Trophoblast cell (in vitro differentiated cells and primary cell): ENCODE results near the gene IL10RA.

Source experiments
- DNase-seq, 2 donors: peaks; one replicate each; pipeline ENCODE4 v3.0.0-alpha.2; 2016
- H2AFZ ChIP-seq: 2 replicates; pipeline ENCODE4 v1.6.1; 2013; ENCODE audit warnings: low read length, moderate library complexity, mild to moderate bottlenecking; ENCODE audit not compliant: insufficient read depth, poor library complexity
- H2AK5ac ChIP-seq: 2 replicates; pipeline ENCODE4 v1.6.1; 2013; ENCODE audit warnings: mild to moderate bottlenecking, low read length
- H2BK120ac ChIP-seq: 2 replicates; pipeline ENCODE4 v1.6.1; 2013; ENCODE audit warnings: low read length, mild to moderate bottlenecking, moderate library complexity; ENCODE audit not compliant: insufficient read depth, poor library complexity
- H2BK12ac ChIP-seq: 2 replicates; pipeline ENCODE4 v1.6.1; 2013; ENCODE audit warnings: mild to moderate bottlenecking, low read length, moderate library complexity
- H2BK5ac ChIP-seq: 2 replicates; pipeline ENCODE4 v1.6.1; 2013; ENCODE audit warnings: low read length, low read depth, moderate library complexity, mild to moderate bottlenecking; ENCODE audit not compliant: poor library complexity
- H3K14ac ChIP-seq: 2 replicates; pipeline ENCODE4 v1.6.1; 2013; ENCODE audit warnings: mild to moderate bottlenecking, low read length
- H3K18ac ChIP-seq: 2 replicates; pipeline ENCODE4 v1.6.1; 2013; ENCODE audit warnings: mild to moderate bottlenecking, low read length
- H3K23ac ChIP-seq: 2 replicates; pipeline ENCODE4 v1.6.1; 2013; ENCODE audit warnings: low read length
- H3K27ac ChIP-seq: 2 replicates; pipeline ENCODE4 v1.5.1; 2013; ENCODE audit warnings: low read depth, mild to moderate bottlenecking, inconsistent platforms, low read length, moderate library complexity
- H3K27me3 ChIP-seq: 2 replicates; pipeline ENCODE4 v1.6.1; 2013; ENCODE audit warnings: inconsistent platforms, mild to moderate bottlenecking, low read length, moderate library complexity; ENCODE audit not compliant: insufficient read depth
- H3K36me3 ChIP-seq, 2 experiments: 1 replicate in 1 of 2; 2 replicates in 1 of 2; pipeline ENCODE4 v1.6.1; 2013; ENCODE audit warnings: low read length in 2 of 2, mild to moderate bottlenecking in 2 of 2, moderate library complexity in 1 of 2; ENCODE audit not compliant: insufficient read depth in 2 of 2, control insufficient read depth in 1 of 2
- H3K4ac ChIP-seq: 2 replicates; pipeline ENCODE4 v1.6.1; 2013; ENCODE audit warnings: low read depth, mild to moderate bottlenecking, low read length, moderate library complexity
- H3K4me1 ChIP-seq, 2 experiments: 1 replicate in 1 of 2; 2 replicates in 1 of 2; pipeline ENCODE4 v1.6.1; 2013; ENCODE audit warnings: low read length in 2 of 2, mild to moderate bottlenecking in 2 of 2, moderate library complexity in 1 of 2; ENCODE audit not compliant: insufficient read depth in 2 of 2, control insufficient read depth in 1 of 2
- H3K4me2 ChIP-seq: 2 replicates; pipeline ENCODE4 v1.6.1; 2013; ENCODE audit warnings: inconsistent platforms, mild to moderate bottlenecking, low read length, moderate library complexity
- H3K4me3 ChIP-seq: 2 replicates; pipeline ENCODE4 v1.5.1; 2013; ENCODE audit warnings: mild to moderate bottlenecking, low read depth, low read length, inconsistent platforms
- H3K79me1 ChIP-seq: one replicate; pipeline ENCODE4 v1.6.1; 2013; ENCODE audit warnings: low read length
- H3K79me2 ChIP-seq: 2 replicates; pipeline ENCODE4 v1.6.1; 2013; ENCODE audit warnings: low read length, mild to moderate bottlenecking; ENCODE audit not compliant: control insufficient read depth, insufficient read depth, poor library complexity
- H3K9ac ChIP-seq: 2 replicates; pipeline ENCODE4 v1.6.1; 2013; ENCODE audit warnings: mild to moderate bottlenecking, low read length
- H3K9me3 ChIP-seq: 2 replicates; pipeline ENCODE4 v1.6.1; 2013; ENCODE audit warnings: low read depth, mild to moderate bottlenecking, control low read depth, inconsistent platforms, low read length; ENCODE audit not compliant: insufficient read depth
- H4K12ac ChIP-seq: 2 replicates; pipeline ENCODE4 v1.6.1; 2013; ENCODE audit warnings: low read depth, mild to moderate bottlenecking, low read length, moderate library complexity
- H4K8ac ChIP-seq: 2 replicates; pipeline ENCODE4 v1.6.1; 2013; ENCODE audit warnings: low read depth, mild to moderate bottlenecking, low read length, moderate library complexity
- H4K91ac ChIP-seq: one replicate; pipeline ENCODE4 v1.6.1; 2013; ENCODE audit warnings: low read depth, mild to moderate bottlenecking, low read length, moderate library complexity
- WGBS: extraction: QIAGEN DNeasy Blood & Tissue Kit; methylation state at CpG from one replicate; pipeline ENCODE4 v1.1.7; 2013; ENCODE audit warnings: missing lambda C conversion rate; ENCODE audit not compliant: insufficient read length, insufficient coverage; ENCODE audit errors: extremely low coverage; 5-methylcytosine and 5-hydroxymethylcytosine counted together

The IL10RA gene

GRCh38 chr11:117966908-117967307 lies 19.3 kb upstream of the IL10RA start:
- no CpG with 5 or more reads among the region's 8 CpGs for WGBS
- H2AK5ac ChIP-seq: no peak overlapping the region
- no peaks in the 10 kb centered on the region for H3K79me1 ChIP-seq
- no peak overlapping the region for H2BK12ac ChIP-seq
- no peak overlapping the region for H3K14ac ChIP-seq
- no peak overlapping the region for H4K91ac ChIP-seq
- H3K4me1 ChIP-seq: no peaks in the 10 kb centered on the region
- no peaks in the 10 kb centered on the region for H3K36me3 ChIP-seq
- no peak overlapping the region for H2AFZ ChIP-seq
- no peak overlapping the region for H4K12ac ChIP-seq
- H4K8ac ChIP-seq: no peak overlapping the region
- no peaks in the 10 kb centered on the region for H3K27me3 ChIP-seq
- no peaks in the 10 kb centered on the region for H3K79me2 ChIP-seq
- H3K27ac ChIP-seq: no peak overlapping the region
- peak overlapping the region; percentile 86 for H3K23ac ChIP-seq
- no peak overlapping the region for H3K4me2 ChIP-seq
- H3K4ac ChIP-seq: no peak overlapping the region
- DNase-seq: no peak
- no peak overlapping the region for H2BK5ac ChIP-seq
- H3K9me3 ChIP-seq: no peaks in the 10 kb centered on the region
- peak overlapping the region; percentile 52 for H3K9ac ChIP-seq
- no peak overlapping the region for H2BK120ac ChIP-seq
- H3K18ac ChIP-seq: no peak overlapping the region
- H3K4me3 ChIP-seq: no peak overlapping the region

GRCh38 chr11:117969160-117969991 lies 16.8 kb upstream of the IL10RA start:
- Histone ChIP-seq H3K27me3 (no peaks in the 10 kb centered on the region), H2AFZ (no peak overlapping the region), H2BK5ac (no peak overlapping the region), H3K23ac (no peak overlapping the region), H3K4ac (no peak overlapping the region), H3K18ac (no peak overlapping the region), H4K12ac (no peak overlapping the region), H4K91ac (no peak overlapping the region), H3K79me1 (no peaks in the 10 kb centered on the region), H3K4me1 (no peaks in the 10 kb centered on the region), H3K79me2 (no peaks in the 10 kb centered on the region), H3K36me3 (no peaks in the 10 kb centered on the region), H3K14ac (no peak overlapping the region), H3K9me3 (no peaks in the 10 kb centered on the region), H3K9ac (no peak overlapping the region), H4K8ac (no peak overlapping the region), H2BK12ac (no peak overlapping the region), H2BK120ac (no peak overlapping the region), H3K4me3 (no peak overlapping the region), H3K4me2 (no peak overlapping the region), H2AK5ac (no peak overlapping the region), H3K27ac (no peak overlapping the region)
- no peak for DNase-seq
- WGBS: no CpG with 5 or more reads among the region's 5 CpGs

- H2BK5ac ChIP-seq: no peak overlapping the region
- H3K4me2 ChIP-seq: no peak overlapping the region
- H4K12ac ChIP-seq: no peak overlapping the region
- H3K79me1 ChIP-seq: no peaks in the 10 kb centered on the region
- H3K27ac ChIP-seq: no peak overlapping the region
- H3K4ac ChIP-seq: no peak overlapping the region
- H3K4me3 ChIP-seq: no peak overlapping the region
- H2AFZ ChIP-seq: no peak overlapping the region
- H3K23ac ChIP-seq: no peak overlapping the region
- H3K36me3 ChIP-seq: no peaks in the 10 kb centered on the region
- no peaks in the 10 kb centered on the region for H3K9me3 ChIP-seq
- H4K8ac ChIP-seq: no peak overlapping the region
- no peak overlapping the region for H3K9ac ChIP-seq
- no peak overlapping the region for H3K18ac ChIP-seq
- H4K91ac ChIP-seq: no peak overlapping the region
- DNase-seq: no peak
- no CpG with 5 or more reads among the region's 4 CpGs for WGBS
- no peak overlapping the region for H2BK12ac ChIP-seq
- H3K79me2 ChIP-seq: no peaks in the 10 kb centered on the region
- no peak overlapping the region for H2BK120ac ChIP-seq
- no peaks in the 10 kb centered on the region for H3K4me1 ChIP-seq
- H3K14ac ChIP-seq: no peak overlapping the region
- no peaks in the 10 kb centered on the region for H3K27me3 ChIP-seq
- no peak overlapping the region for H2AK5ac ChIP-seq
These were observed 15.7 kb upstream of the IL10RA start for GRCh38 chr11:117970400-117971024.

- H3K36me3 ChIP-seq: no peaks in the 10 kb centered on the region
- no peaks in the 10 kb centered on the region for H3K79me2 ChIP-seq
- H2BK12ac ChIP-seq: no peak overlapping the region
- H3K4me2 ChIP-seq: no peak overlapping the region
- H4K91ac ChIP-seq: no peak overlapping the region
- H3K4me1 ChIP-seq: no peaks in the 10 kb centered on the region
- H2AK5ac ChIP-seq: no peak overlapping the region
- H2BK5ac ChIP-seq: no peak overlapping the region
- no peak overlapping the region for H3K23ac ChIP-seq
- H3K27ac ChIP-seq: no peak overlapping the region
- H3K27me3 ChIP-seq: no peaks in the 10 kb centered on the region
- H3K14ac ChIP-seq: no peak overlapping the region
- H3K9me3 ChIP-seq: no peaks in the 10 kb centered on the region
- H3K4ac ChIP-seq: no peak overlapping the region
- H3K4me3 ChIP-seq: no peak overlapping the region
- no peak overlapping the region for H4K8ac ChIP-seq
- no peak for DNase-seq
- no peaks in the 10 kb centered on the region for H3K79me1 ChIP-seq
- no peak overlapping the region for H2AFZ ChIP-seq
- WGBS: no CpG with 5 or more reads among the region's 10 CpGs
- H4K12ac ChIP-seq: no peak overlapping the region
- H3K18ac ChIP-seq: no peak overlapping the region
- H2BK120ac ChIP-seq: no peak overlapping the region
- no peak overlapping the region for H3K9ac ChIP-seq
These were observed 14.2 kb upstream of the IL10RA start for GRCh38 chr11:117972044-117972443.
